ENCODE data around the gene CCAR1. TPM values are rescaled to one million over a fixed set of nuclear protein-coding genes. Genes with fewer than 3 reads are reported as not detected.
"Not testable (repeated sequence)": the region's sequence is repeated elsewhere in the genome, so short reads cannot be mapped to it uniquely, and the experiment has no call there.

The CCAR1 gene
- total RNA-seq, 1 donor from 2014 or later, result 30.9 TPM

DNA sequence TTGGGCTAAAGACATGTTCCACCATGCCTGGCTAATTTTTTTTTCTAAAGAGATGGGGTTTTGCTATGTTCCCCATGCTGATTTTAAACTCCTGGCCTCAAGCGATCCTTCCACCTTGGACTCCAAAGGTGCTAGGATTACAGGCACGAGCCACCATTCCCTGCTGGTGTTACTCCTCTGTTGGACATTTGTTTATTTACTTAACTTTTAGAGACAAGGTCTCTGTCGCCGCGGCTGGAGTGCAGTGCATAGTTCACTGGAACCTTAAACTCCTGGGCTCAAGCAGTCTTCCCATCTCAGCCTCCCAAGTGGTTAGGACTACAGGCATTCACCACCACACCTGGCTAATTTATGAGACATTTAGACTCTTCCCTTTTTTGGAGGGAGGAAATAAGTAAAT, 38.9 kb downstream of the CCAR1 start:
- no peak for DNase-seq (ENCODE audit: low read depth, low spot score)

- not testable (repeated sequence) for DNase-seq (ENCODE audit: low read depth, low spot score)
These were observed 46.4 kb downstream of the CCAR1 start for GRCh38 chr10:68767407-68767806.

GRCh38 chr10:68781613-68782574, 60.9 kb downstream of the CCAR1 start:
- DNase-seq (ENCODE audit: low read depth, low spot score), result no peak

DNA sequence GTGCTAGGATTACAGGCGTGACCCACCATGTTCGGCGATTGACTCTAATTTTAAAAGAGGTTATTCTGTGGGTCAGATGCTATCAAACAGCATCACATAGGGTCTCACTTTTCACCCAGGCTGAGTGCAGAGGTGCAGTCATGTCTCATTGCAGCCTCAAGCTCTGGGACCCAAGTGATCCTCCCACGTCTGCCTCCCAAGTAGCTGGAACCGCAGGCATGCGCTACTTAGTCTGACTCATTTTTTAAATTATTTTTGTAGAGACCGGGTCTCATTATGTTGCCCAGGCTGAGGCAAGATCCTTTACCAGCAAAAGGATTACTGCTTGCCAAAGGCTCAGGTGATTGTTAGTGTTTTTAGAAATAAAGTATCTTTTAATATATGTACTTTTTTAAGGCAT, 63.4 kb downstream of the CCAR1 start:
- no peak for DNase-seq (ENCODE audit: low read depth, low spot score)

- DNase-seq (ENCODE audit: low read depth, low spot score), result no peak
These were observed 66.8 kb downstream of the CCAR1 start for GRCh38 chr10:68787813-68788212.

DNA sequence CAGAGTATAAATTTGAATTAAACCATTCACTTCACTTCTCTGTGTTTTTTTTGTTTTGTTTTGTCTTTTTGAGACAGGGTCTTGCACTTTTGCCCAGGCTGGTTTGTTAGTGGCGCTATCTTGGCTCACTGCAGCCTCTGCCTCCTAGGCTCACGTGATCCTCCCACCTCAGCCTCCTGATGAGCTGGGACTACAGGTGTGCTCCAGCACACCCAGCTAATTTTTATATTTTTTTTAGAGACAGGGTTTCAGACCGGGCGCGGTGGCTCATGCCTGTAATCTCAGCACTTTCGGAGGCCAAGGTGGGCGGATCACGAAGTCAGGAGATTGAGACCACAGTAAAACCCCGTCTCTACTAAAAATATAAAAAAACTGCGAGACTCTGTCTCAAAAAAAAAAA, 69.4 kb downstream of the CCAR1 start:
- DNase-seq (ENCODE audit: low read depth, low spot score), result no peak

DNA sequence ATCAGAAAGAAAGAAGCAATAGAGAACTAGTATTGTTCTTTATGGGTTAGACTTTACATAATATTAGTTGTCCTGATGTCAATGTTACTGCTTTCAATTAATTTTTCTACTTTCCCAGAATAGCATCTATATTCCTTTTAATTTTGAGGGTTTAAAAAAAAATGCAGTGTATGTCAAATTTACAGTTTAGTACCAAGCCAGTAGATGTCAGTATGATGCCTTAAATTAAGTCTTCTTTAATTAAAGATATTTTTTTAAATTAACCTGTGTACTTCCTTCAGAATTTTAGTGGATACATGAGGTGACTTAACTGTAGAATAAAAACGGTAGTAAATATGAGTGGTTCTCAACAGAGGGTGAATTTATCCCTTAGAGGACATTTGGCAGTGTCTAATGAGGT, 71.1 kb downstream of the CCAR1 start:
- DNase-seq (ENCODE audit: low read depth, low spot score), result no peak

GRCh38 chr10:68795886-68796532, 75.0 kb downstream of the CCAR1 start:
- no peak for DNase-seq (ENCODE audit: low read depth, low spot score)

- DNase-seq (ENCODE audit: low read depth, low spot score), result no peak
These were observed 75.6 kb downstream of the CCAR1 start for GRCh38 chr10:68796605-68797004.

GRCh38 chr10:68800211-68800610, 79.2 kb downstream of the CCAR1 start:
- DNase-seq (ENCODE audit: low read depth, low spot score), result no peak

DNA sequence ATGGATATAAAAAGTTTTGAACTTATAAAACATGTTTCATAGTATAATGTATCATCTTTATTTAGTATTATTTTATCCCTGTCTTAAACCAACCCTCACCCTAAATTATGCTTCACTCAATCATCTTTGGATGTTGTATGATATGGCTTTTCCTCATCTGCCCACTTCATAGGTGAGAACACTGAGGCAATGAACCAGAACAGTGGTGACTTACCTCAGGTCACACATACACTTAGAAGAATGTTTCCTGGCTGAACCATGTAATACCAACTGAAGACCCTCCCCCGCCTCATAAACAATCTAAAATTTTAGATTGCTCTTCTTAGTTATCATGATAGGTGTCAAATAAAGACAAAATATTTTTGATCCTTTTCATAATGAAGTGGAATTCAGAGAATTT, 83.7 kb downstream of the CCAR1 start:
- no peak for DNase-seq (ENCODE audit: low read depth, low spot score)

DNA sequence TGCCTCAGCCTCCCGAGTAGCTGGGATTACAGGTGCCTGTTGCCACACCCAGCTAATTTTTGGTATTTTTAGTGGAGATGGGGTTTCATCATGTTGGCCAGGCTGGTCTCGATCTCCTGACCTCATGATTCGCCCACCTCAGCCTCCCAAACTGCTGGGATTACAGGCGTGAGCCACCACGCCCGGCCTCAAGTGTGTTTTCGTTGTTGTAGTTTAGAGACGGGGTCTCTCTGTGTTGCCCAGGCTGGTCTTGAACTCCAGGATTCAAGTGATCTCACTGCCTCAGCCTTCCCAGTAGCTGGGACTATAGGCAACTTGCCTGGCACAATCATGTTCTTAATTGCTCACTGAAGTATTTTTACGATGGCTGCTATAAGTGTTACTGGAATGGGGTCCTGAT, 89.8 kb downstream of the CCAR1 start:
- DNase-seq (ENCODE audit: low read depth, low spot score), result not testable (repeated sequence)

DNA sequence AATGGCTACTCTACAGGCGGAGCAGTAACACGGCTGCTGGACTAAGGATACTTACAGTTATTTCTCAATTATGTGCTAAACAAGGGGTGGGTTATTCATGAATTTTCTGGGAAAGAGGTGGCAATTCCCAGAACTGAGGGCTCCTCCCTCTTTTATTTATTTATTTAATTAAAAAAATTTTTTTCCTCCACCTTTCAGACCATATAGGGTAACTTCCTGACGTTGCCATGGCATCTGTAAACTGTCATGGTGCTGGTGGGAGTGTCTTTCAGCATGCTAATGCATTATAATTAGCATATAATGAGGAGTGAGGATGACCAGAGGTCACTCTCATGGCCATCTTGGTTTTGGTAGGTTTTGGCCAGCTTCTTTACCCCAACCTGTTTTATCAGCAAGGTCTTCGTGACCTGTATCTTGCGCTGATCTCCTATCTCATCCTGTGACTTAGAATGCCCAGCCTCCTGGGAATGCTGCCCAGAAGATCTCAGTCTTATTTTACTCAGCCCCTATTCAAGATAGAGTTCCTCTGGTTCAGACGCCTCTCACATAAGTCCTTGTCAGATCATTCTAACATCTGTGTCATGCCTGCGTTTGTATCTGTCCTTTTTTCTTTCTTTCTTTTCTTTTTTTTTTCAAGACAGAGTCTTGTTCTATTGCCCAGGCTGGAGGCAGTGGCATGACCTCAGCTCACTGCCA, 90.4 kb downstream of the CCAR1 start:
- DNase-seq (ENCODE audit: low read depth, low spot score), result no peak

GRCh38 chr10:68812420-68812819, 91.4 kb downstream of the CCAR1 start:
- no peak for DNase-seq (ENCODE audit: low read depth, low spot score)

DNA sequence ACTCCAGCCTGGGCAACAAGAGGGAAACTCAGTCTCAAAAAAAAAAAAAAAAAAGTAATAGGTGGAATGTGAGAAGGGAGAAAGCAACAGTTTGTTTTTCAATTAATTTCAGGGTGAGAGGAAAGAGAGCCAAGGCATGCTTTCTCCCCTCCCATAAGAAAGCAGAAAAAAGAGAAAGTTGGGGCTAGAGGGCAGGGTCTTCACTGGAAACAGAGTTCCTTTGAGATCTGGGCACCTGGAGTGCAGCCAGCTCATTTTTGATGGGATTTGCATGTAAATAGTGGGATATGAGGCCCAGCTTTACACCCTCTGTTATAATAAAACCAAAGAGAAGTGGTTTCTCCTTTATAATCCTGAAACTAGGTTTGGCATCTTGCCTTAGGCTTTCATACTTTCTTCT, 92.5 kb downstream of the CCAR1 start:
- DNase-seq (ENCODE audit: low read depth, low spot score), result no peak

GRCh38 chr10:68816796-68817412, 95.9 kb downstream of the CCAR1 start:
- DNase-seq (ENCODE audit: low read depth, low spot score), result no peak

DNA sequence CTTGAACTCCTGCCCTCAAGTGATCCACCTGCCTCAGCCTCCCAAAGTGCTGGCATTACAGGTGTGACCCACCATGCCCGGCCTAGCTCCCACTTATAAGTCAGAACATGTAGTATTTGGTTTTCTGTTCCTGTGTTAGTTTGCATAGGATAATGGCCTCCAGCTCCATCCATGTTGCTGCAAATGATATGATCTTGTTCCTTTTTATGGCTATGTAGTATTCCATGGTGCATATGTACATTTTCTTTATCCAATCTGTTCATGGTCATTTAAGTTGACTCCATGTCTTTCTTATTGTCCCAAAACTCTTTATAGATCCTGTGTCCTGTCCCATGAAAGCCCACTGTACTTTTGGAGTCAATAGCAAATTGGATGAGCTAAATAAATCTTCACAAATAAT, 99.3 kb downstream of the CCAR1 start:
- DNase-seq (ENCODE audit: low read depth, low spot score), result not testable (repeated sequence)

DNA sequence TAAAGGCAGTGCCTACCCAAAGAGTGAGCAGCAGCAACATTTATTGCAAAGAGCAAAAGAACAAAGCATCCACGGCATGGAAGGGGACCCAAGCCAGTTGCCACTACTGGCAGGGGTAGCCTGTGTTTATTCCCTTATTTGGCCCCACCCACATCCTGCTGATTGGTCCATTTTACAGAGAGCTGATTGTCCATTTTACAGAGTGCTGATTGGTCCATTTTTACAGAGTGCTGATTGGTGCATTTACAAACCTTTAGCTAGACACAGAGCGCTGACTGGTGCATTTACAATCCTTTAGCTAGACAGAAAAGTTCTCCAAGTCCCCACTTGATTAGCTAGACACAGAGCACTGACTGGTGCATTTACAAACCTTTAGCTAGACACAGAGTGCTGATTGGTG, 101.6 kb downstream of the CCAR1 start:
- not testable (repeated sequence) for DNase-seq (ENCODE audit: low read depth, low spot score)

DNA sequence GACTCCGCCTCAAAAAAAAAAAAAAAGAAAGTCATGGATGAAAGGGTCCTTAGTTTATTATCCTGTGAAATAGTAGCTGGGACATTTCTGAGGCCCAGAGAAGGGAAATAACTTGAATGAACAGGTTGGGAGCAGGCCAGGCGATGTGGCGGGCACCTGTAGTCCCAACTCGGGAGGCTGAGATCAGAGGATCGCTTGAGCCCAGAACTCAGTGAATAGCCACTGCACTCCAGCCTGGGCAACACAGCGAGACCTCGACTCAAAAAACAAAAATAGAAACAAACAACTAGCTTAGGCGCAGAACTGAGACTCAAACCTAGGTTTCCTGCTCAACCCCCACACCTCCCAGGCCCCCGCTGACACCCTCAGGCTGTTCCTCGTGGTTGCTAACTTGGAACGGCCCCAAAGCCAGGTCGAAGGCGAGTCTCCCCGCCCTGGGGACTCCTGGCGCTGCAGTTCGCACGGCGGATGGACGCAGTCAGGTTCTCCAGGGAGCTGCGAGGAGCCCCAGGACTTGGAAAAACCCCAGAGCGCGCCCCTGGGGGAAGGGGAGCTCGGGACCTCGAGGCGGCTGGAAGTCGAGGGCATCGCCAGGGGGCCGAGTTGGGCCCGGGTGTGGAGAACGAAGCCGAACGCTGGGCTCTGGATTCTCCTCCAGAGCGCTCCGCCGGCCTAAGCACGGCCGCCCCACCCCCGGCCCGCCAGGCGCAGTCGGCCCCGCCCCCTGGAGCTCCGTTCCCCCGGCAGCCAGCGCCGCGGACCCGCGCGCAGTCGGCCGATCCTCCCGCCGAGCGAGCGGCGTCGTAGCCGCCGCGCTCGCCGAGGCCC, 105.9 kb downstream of the CCAR1 start, which contains the start of gene STOX1:
TSS of gene STOX1 (plus strand) at position 768 of the 828 bp plus-strand sequence. CDS start 93 bp downstream, outside the sequence.
- no peak for DNase-seq (ENCODE audit: low read depth, low spot score)

DNA sequence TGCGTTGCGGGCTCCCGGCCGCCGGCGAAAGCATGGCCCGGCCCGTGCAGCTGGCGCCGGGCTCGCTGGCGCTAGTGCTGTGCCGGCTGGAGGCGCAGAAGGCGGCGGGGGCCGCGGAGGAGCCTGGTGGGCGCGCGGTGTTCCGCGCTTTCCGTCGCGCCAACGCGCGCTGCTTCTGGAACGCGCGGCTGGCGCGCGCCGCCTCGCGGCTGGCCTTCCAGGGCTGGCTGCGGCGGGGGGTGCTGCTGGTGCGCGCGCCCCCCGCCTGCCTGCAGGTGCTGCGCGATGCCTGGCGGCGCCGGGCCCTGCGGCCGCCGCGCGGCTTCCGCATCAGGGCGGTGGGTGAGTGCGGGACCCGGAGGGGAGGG, 106.5 kb downstream of the CCAR1 start:
- not testable (repeated sequence) for DNase-seq (ENCODE audit: low read depth, low spot score)
